SK-N-SH treated with all-trans-retinoic acid at 6 μM for 48 hours (cell line): ENCODE results near the gene PLTP.

Experiments
- ATAC-seq: fragments of 200-7000 bp; cut with Tn5 transposase; 3 replicates; pipeline ENCODE4 v1.9.1; 2020; ENCODE audit warnings: mild to moderate bottlenecking, moderate library complexity
- ARNTL ChIP-seq: fragments of 450-650 bp; formaldehyde crosslinking; IDR thresholded peaks from 2 replicates; pipeline ENCODE4 v1.5.0; 2020; ENCODE audit warnings: low read depth, mild to moderate bottlenecking, moderate library complexity, borderline replicate concordance
- CSDC2 ChIP-seq: fragments of 250-450 bp; sonication (Bioruptor Pico); IDR thresholded peaks from 2 replicates; pipeline ENCODE4 v1.5.0; 2020; ENCODE audit warnings: mild to moderate bottlenecking, moderate library complexity
- GLIS3 ChIP-seq: fragments of 250-450 bp; sonication (Bioruptor Pico); IDR thresholded peaks from 2 replicates; pipeline ENCODE4 v1.5.0; 2020; ENCODE audit warnings: mild to moderate bottlenecking, moderate library complexity
- POU6F1 ChIP-seq: fragments of 250-450 bp; sonication (Bioruptor Pico); IDR thresholded peaks from 2 replicates; pipeline ENCODE4 v1.8.0; 2021; ENCODE audit warnings: low read depth, mild to moderate bottlenecking, moderate library complexity, borderline replicate concordance
- RARB ChIP-seq: fragments of 250-450 bp; sonication (Bioruptor Pico); IDR thresholded peaks from 2 replicates; pipeline ENCODE4 v1.8.0; 2021; ENCODE audit warnings: mild to moderate bottlenecking, moderate library complexity
- TOX ChIP-seq: fragments of 250-450 bp; sonication (Bioruptor Pico); IDR thresholded peaks from 2 replicates; pipeline ENCODE4 v1.8.0; 2021; ENCODE audit warnings: mild to moderate bottlenecking, moderate library complexity, borderline replicate concordance
- TSHZ2 ChIP-seq: fragments of 250-450 bp; sonication (Bioruptor Pico); IDR thresholded peaks from 2 replicates; pipeline ENCODE4 v1.5.0; 2020; ENCODE audit warnings: mild to moderate bottlenecking, moderate library complexity
- ZFP3 ChIP-seq: fragments of 250-450 bp; sonication (Bioruptor Pico); IDR thresholded peaks from 2 replicates; pipeline ENCODE4 v1.5.0; 2020; ENCODE audit warnings: mild to moderate bottlenecking, moderate library complexity
- ZNF565 ChIP-seq: fragments of 450-650 bp; formaldehyde crosslinking; conservative IDR thresholded peaks from 2 replicates; pipeline ENCODE4 v1.5.0; 2020; ENCODE audit warnings: low read depth, mild to moderate bottlenecking, moderate library complexity
- ZNF70 ChIP-seq: fragments of 450-650 bp; formaldehyde crosslinking; IDR thresholded peaks from 2 replicates; pipeline ENCODE4 v1.5.0; 2020; ENCODE audit warnings: mild to moderate bottlenecking, moderate library complexity
- TF ChIP-seq, protein P1 (sequence below): fragments of 250-450 bp; sonication (Bioruptor Pico); IDR thresholded peaks from 2 replicates; pipeline ENCODE4 v1.5.1; 2020; ENCODE audit warnings: low read depth, mild to moderate bottlenecking, moderate library complexity
- TF ChIP-seq, protein P2 (sequence below): fragments of 250-450 bp; sonication (Bioruptor Pico); IDR thresholded peaks from 2 replicates; pipeline ENCODE4 v1.5.1; 2021; ENCODE audit warnings: mild to moderate bottlenecking, moderate library complexity

PLTP gene

DNA sequence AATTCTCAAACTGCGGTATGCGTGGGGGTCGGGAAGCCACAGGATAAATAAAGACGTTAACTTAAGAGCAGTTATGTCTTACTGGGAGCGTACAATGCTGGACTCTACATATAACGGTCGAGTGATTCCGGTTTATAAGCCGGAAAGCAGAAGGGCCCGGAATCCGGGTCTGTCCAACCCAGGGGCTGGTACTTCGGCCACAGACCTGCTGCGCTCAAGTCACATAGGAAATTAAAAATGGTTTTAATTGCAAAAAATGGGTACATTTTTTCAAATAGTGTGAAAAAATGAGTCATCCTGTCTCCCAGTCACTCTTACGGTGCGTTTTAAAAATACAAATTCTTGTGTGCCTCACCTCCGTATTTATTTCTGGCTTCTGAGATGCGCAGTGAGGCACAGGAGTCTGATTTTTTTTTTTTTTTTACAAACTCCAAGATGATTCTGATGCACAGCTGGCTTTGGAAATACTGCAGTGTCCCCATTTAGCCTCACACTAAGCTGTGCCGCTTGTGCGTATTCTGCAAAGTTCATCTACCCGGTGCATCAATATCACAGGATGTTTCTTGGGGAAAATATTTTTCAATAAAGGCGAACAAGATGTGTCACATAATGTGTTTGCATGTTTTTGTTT is 23.6 kb upstream of the PLTP start:
- ATAC-seq, result peak; percentile 31
- TF ChIP-seq ZFP3, result no peak
- no peak for TF ChIP-seq ARNTL (CRISPR knock-in tag)
- TF ChIP-seq GLIS3, result no peak
- TF ChIP-seq CSDC2 (CRISPR knock-in tag), result no peak
- TF ChIP-seq, protein P1, sequence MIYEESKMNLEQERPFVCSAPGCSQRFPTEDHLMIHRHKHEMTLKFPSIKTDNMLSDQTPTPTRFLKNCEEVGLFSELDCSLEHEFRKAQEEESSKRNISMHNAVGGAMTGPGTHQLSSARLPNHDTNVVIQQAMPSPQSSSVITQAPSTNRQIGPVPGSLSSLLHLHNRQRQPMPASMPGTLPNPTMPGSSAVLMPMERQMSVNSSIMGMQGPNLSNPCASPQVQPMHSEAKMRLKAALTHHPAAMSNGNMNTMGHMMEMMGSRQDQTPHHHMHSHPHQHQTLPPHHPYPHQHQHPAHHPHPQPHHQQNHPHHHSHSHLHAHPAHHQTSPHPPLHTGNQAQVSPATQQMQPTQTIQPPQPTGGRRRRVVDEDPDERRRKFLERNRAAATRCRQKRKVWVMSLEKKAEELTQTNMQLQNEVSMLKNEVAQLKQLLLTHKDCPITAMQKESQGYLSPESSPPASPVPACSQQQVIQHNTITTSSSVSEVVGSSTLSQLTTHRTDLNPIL (CRISPR knock-in tag), result no peak
- TF ChIP-seq POU6F1 (CRISPR knock-in tag), result no peak
- TF ChIP-seq, protein P2, sequence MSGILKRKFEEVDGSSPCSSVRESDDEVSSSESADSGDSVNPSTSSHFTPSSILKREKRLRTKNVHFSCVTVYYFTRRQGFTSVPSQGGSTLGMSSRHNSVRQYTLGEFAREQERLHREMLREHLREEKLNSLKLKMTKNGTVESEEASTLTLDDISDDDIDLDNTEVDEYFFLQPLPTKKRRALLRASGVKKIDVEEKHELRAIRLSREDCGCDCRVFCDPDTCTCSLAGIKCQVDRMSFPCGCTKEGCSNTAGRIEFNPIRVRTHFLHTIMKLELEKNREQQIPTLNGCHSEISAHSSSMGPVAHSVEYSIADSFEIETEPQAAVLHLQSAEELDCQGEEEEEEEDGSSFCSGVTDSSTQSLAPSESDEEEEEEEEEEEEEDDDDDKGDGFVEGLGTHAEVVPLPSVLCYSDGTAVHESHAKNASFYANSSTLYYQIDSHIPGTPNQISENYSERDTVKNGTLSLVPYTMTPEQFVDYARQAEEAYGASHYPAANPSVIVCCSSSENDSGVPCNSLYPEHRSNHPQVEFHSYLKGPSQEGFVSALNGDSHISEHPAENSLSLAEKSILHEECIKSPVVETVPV (CRISPR knock-in tag), result no peak
- TF ChIP-seq TOX (CRISPR knock-in tag), result no peak

- TF ChIP-seq POU6F1 (CRISPR knock-in tag), result no peak
- TF ChIP-seq, protein P1 (CRISPR knock-in tag), result no peak
- TF ChIP-seq ZNF70 (CRISPR knock-in tag), result 0 out of 2 replicates have a peak, but pooled peaks have one; percentile 39
- 0 out of 2 replicates have a peak, but pooled peaks have one; percentile 11 for TF ChIP-seq ZNF565 (CRISPR knock-in tag)
- peak; percentile 93 for TF ChIP-seq GLIS3
- 0 out of 2 replicates have a peak, but pooled peaks have one; percentile 23 for TF ChIP-seq RARB
- TF ChIP-seq CSDC2 (CRISPR knock-in tag), result peak; percentile 48; the same call in 1 of the 2 replicates
- TF ChIP-seq, protein P2 (CRISPR knock-in tag), result no peak
- TF ChIP-seq TSHZ2, result peak; percentile 37
- TF ChIP-seq ZFP3, result peak; percentile 79
- ATAC-seq, result peak; percentile 85
These were observed 22.8 kb upstream of the PLTP start, which contains the start of gene PCIF1 for GRCh38 chr20:45934586-45935415. TSS of gene PCIF1 (plus strand) at chr20:45934683. CDS start at chr20:45939000, 4,317 bp downstream.

DNA sequence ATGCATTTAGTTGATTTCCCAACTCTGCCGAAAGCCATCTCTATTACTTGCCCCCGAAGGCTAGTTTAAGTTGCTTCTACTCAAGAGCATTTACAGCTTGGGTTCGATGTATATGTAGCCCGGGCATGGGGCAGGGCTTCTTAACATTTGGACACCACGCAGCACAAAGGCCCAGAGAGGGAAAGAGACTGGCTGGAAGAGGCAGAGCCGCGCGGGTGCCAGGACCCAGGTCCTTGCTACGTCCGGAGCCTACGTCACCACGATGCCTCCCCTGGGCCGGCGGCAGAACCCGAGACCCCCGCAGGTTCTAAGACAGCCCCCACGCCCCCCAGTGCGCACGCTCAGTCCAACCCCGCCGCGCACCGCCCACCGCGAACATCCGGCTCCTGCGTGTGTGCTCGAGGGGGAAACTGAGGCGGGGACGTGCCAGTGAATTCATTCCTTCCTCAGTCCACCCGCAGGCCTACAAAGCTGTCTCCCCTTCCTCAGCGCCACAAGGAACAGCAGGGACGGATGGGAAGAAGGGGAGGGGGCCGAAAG is 22.2 kb upstream of the PLTP start:
- ATAC-seq, result peak; percentile 46

More for the DNA sequence above, 22.2 kb upstream of the PLTP start:
- no peak for TF ChIP-seq CSDC2 (CRISPR knock-in tag)
